AG04450 (cell line): ENCODE data around the gene PCP4. TPM values are rescaled to one million over a fixed set of nuclear protein-coding genes. Genes with fewer than 3 reads are reported as not detected.

Source experiments
- CTCF ChIA-PET: fragments of 300-600, 350-600 bp; formaldehyde crosslinking; extraction: SDS; loops from one replicate; lab custom pipeline; 2022; ENCODE audit warnings: antibody characterized with exemption, inconsistent platforms; lab: Charles Lee
- POLR2A ChIA-PET: fragments of 350-600 bp; formaldehyde crosslinking; extraction: SDS; loops from one replicate; lab custom pipeline; 2021; ENCODE audit warnings: antibody characterized with exemption, inconsistent platforms; lab: Yijun Ruan, JAX
- DNase-seq: peaks from one replicate; pipeline ENCODE4 v3.0.0-alpha.2; 2011; ENCODE audit warnings: low read depth, low spot score
- H3K27ac ChIP-seq: one replicate; pipeline ENCODE4 v1.5.1; 2012; ENCODE audit warnings: low read depth, low read length, control low read depth
- H3K27me3 ChIP-seq: one replicate; pipeline ENCODE4 v1.6.0; 2012; ENCODE audit warnings: low read length; ENCODE audit not compliant: control insufficient read depth, insufficient read depth
- H3K4me3 ChIP-seq: 2 replicates; pipeline ENCODE4 v1.5.1; 2011; ENCODE audit warnings: mild to moderate bottlenecking, low read depth, low read length, control low read depth
- H3K9me3 ChIP-seq: 2 replicates; pipeline ENCODE4 v1.5.1; 2012; ENCODE audit warnings: low read length; ENCODE audit not compliant: control insufficient read depth, insufficient read depth
- CTCF ChIP-seq: IDR thresholded peaks from 2 replicates; pipeline ENCODE4 v1.5.1; 2011; ENCODE audit warnings: low read depth, low read length, control low read depth, inconsistent platforms
- polyA plus RNA-seq: library from polyadenylated mRNA; depleted of rRNA; stranded (reverse); fragments of >200 nt; gene quantifications from 2 replicates; pipeline ENCODE4 v1.2.3, GENCODE V29; 2011

The PCP4 gene
- polyA plus RNA-seq, 1 experiment, result not detected

- Histone ChIP-seq H3K27me3 (no peaks in the 10 kb centered on the region), H3K27ac (no peak overlapping the region), H3K9me3 (peaks cover 31% of the 10 kb centered on the region), H3K4me3 (no peak overlapping the region)
- TF ChIP-seq CTCF, result no peak
- no peak for DNase-seq
- ChIA-PET POLR2A (no interaction called here), CTCF (no interaction called here)
Measured at GRCh38 chr21:39915881-39916280, 48.6 kb downstream of the PCP4 start.

- CTCF ChIA-PET, result no interaction called here
- no peak for DNase-seq
- H3K27me3 ChIP-seq, result no peaks in the 10 kb centered on the region
- H3K4me3 ChIP-seq, result no peak overlapping the region
- POLR2A ChIA-PET, result no interaction called here
- TF ChIP-seq CTCF, result no peak
- no peak overlapping the region for H3K27ac ChIP-seq
- peaks cover 34% of the 10 kb centered on the region for H3K9me3 ChIP-seq
Measured at GRCh38 chr21:39918558-39918957, 51.3 kb downstream of the PCP4 start.

- CTCF ChIA-PET, result no interaction called here
Measured at GRCh38 chr21:39923476-39923875, 56.2 kb downstream of the PCP4 start.

GRCh38 chr21:39924577-39925308 lies 57.5 kb downstream of the PCP4 start:
- TF ChIP-seq CTCF, result no peak

More at GRCh38 chr21:39923476-39923875, 56.2 kb downstream of the PCP4 start:
- H3K4me3 ChIP-seq, result no peak overlapping the region
- POLR2A ChIA-PET, result no interaction called here
- H3K9me3 ChIP-seq, result peaks cover 55% of the 10 kb centered on the region
- H3K27me3 ChIP-seq, result no peaks in the 10 kb centered on the region
- no peak for TF ChIP-seq CTCF
- no peak for DNase-seq
- H3K27ac ChIP-seq, result no peak overlapping the region

GRCh38 chr21:39927304-39927886 lies 60.2 kb downstream of the PCP4 start:
- ChIA-PET POLR2A (no interaction called here), CTCF (no interaction called here)
- Histone ChIP-seq H3K27ac (no peak overlapping the region), H3K27me3 (no peaks in the 10 kb centered on the region), H3K4me3 (no peak overlapping the region), H3K9me3 (peaks cover 55% of the 10 kb centered on the region)
- DNase-seq, result no peak
- no peak for TF ChIP-seq CTCF

More at GRCh38 chr21:39924577-39925308, 57.5 kb downstream of the PCP4 start:
- Histone ChIP-seq H3K27me3 (no peaks in the 10 kb centered on the region), H3K27ac (no peak overlapping the region), H3K4me3 (no peak overlapping the region), H3K9me3 (peaks cover 56% of the 10 kb centered on the region)
- POLR2A ChIA-PET, result no interaction called here
- DNase-seq, result no peak
- CTCF ChIA-PET, result no interaction called here
